HG02870 (cell line): ENCODE results near the gene C1orf52.

Source experiments
- ATAC-seq: cut with Tn5 transposase; IDR thresholded peaks from one replicate; pipeline ENCODE4 v1.9.1; 2021; ENCODE audit warnings: mild to moderate bottlenecking, moderate library complexity; ENCODE audit not compliant: unreplicated experiment

C1orf52 gene

DNA sequence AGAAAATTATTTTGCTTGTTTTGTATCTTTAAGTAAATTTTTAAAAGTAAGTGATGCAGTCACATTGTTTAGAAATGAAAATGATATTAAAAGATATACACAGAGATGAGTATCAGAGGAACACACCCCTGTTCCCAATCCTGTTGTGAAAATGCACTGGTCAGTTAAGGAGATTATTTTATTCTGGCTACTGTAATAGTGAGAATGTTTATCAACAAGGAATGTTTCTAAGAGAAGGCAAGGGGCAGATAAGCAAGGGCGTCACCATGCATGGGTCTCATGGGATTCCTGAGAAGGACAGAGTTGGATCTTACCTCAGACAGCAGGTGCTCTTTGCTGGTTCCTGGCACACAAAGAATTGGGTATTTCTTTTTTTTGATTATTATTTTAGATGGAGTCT, 21.8 kb downstream of the C1orf52 start:
- no peak for ATAC-seq

DNA sequence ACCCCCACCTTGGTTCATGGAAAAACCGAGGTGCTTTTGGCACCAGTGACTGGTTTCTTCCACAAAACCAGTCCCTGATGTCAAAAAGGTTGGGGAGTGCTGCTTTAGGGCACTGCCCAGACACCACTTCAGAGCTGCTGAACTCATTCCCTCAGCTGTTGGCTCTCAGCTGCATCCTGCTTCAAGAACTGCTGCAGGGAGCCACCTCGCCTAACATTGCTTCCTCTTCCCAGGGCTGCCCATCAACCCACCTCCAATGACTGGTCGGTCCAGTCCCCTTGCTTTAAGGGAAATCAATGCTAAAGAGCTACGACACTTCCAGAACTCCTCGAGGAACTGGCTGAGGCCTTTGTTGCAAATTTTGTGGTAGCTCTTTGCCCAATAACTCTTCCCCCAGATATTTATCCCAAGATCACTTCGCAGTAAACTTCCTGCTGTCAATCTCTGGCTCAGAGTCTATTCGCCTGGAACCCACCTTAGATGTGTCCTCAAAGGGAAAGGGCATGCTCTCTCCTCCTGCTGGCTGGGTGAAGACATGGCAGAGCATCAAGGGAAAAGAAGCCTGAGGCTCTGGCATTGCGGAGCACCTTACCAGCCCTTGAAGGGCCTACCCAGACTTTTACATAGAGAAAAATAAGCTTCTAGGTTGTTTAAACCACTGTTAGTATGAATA, 29.0 kb downstream of the C1orf52 start:
- no peak for ATAC-seq

DNA sequence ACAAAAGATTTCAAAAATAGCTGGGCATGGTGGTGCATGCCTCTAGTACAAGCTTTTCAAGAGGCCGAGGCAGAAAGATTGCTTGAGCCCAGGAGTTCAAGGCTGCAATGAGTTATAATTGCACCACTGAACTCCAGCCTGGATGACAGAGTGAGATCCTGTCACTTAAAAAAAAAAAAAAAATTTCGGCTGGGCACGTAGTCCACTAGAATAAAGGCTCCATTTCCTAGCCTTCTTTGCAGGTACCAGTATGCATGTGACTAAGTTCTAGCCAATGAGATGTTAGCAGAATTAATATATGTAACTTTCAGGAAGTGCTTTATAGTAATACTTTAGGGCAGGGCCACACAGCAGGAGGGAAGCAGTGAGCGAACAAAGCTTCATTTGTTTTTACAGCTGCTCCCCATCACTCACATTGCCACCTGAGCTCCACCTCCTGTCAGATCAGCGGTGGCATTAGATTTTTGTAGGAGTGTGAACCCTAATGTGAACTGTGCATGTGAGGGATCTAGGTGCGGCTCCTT, 29.8 kb downstream of the C1orf52 start:
- no peak for ATAC-seq

DNA sequence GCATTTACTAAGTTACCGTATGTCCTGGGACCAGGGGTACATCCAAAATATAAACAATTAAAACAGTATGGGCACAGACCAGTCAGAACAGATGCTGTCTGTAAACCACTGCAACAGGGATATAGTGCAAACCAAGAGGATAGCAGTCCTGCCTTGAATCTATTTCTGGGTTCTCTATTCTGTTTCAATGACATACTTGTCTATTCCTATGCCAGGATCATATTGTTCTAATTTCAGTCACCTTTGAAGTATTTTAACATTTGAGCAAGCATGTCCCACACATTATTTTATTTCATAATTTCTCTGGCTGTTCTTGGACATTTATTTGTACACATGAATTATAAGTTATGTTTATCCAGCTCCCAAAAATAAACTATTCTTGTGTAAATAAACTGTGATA, 30.5 kb downstream of the C1orf52 start:
- no peak for ATAC-seq

DNA sequence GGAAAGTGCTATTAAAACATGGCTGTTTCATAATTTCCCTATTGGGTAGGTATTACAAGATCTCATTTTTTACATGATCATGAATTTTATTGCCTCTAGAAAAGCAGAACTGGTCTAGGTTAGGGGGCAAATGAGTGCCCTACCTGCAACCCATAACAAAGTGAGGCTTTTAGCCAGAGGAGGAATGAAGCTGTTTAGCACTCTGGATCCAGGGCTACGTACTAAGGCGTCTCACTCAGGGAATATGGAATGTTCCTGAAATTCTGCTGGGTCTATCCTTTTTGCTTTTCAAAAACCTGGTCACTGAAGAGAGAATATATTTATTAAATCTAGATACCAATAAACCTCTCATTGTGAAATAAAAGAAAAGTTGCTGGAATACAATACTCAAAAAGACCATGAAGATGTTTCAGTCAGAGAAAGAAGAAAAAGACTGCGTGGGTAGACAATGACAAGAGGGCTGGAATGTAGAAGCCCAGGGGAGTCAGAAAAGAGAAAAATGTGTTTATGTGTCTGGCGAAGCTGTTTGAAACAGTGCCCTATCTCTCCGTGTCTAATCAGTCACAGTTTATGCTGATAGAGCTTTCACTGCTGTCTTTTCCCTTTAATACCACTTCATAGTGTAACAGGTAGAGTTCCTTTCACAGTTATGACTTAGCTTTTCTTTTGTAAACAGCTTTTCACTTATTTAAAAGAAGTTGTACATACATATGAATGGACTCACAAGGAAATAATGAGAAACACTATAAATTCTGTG, 33.7 kb downstream of the C1orf52 start:
- no peak for ATAC-seq

GRCh38 chr1:85224734-85225623, 34.5 kb downstream of the C1orf52 start:
- ATAC-seq, result no peak

DNA sequence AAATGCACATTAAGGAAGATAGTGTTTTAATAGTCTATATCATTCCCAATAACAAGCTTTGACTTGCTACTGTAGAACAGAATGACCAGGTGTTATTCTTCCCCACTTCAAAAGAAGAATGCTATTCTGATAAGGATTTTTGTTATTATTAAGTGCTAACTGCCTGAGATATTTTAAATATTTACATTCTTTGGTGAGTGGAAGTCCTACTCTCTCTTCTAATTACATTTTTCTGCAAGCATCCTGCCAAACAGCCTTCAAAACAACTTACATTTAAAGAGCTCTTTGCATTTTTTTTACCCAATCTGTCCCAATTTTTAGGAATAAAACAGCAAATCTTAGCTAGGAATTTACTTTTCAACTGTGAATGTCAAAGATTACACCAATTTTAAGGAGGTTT, 35.2 kb downstream of the C1orf52 start:
- no peak for ATAC-seq

DNA sequence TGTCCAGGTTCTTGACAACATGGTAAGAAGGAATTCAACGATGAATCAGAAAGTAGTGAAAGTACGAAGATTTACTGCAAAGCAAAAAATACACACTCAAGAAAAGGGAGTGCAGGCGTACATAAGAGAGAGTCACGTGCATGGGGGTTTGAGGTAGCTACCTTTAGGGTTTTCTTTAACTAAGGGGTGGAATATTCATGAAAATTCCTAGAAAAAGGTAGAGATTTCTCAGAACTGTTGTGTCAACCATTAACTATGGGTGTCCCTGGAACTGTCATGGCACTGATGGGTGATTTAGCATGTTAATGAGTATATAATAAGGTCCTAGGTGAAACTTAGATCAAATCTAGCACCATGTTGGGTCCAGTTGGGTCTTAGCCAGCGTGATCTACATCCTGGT, 36.1 kb downstream of the C1orf52 start:
- no peak for ATAC-seq

- no peak for ATAC-seq
Observed at GRCh38 chr1:85220756-85221201, 38.7 kb downstream of the C1orf52 start.

- no peak for ATAC-seq
Observed at GRCh38 chr1:85219853-85220610, 39.4 kb downstream of the C1orf52 start.

DNA sequence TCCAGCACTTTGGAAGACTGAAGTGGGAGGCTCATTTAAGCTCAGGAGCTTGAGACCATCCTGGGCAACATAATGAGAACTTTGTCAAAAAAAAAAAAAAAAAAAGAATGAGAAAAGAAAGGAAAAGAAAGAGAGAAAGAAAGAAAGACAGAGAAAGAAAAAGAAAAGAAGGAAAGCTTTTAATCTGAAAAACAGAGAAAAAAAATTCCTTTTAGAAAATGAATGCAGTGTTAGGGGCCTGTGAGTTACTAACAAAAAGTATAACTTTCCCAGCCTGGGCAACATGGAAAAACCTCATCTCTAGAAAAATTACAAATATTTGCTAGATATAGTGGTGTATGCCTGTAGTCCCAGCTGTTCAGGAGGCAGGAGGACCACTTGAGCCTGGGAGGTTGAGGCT, 42.8 kb downstream of the C1orf52 start:
- no peak for ATAC-seq

DNA sequence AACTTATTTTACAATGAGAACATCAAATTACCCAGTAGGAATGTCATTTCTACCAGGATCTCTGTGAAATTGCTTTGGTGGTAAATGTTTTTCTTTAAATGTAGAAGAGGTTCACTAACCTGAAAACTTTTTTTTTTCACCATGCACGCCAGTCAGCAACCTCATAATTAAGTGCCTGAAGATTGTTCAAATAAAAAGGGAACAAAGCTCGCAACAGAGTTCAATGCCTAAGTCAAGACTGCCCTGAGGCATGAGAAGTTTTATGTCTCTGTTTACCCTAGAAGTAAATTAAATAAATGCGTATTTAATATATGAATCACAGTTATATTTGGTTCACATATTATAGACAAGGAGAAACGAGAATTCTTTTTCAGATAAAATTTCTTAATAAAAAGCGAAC, 44.8 kb downstream of the C1orf52 start:
- no peak for ATAC-seq

- no peak for ATAC-seq
Observed at GRCh38 chr1:85208488-85208887, 51.0 kb downstream of the C1orf52 start.

GRCh38 chr1:85203573-85204171, 55.8 kb downstream of the C1orf52 start:
- no peak for ATAC-seq

GRCh38 chr1:85202864-85203255, 56.6 kb downstream of the C1orf52 start:
- no peak for ATAC-seq

DNA sequence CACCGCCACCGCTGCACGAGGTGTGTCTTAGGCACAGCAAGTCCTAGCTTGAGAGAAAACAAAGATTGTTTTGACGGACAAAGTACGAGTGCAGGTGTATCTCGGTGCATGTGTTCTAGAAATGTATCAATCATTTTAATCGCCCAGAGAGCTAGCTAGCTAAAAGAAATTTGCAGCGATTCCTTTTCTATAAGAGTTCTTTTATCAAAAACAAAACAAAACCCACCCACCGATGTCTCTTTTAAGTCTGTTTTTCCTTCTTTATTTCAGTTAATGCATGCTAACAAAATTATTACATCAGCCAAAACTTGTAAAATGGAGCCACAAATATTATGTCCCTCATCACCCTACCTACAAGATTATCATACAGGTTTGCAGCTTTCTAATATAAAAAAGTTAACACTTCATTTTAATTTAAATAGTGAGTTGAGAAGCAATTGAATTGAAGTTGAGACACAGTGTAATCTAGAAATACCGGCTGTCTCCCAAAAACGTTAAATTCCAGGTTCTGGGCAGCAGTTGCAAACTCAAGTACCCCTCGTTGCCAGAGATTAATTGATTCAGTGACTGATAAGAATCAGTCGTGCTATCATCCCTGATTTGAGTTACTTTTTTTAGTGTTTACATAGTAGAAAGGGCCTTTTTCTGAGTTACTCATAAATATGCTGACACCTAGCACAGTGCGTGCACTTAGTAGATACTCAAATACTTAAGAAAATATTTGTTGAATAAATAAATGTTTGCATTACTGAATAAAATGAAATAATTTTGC, 57.2 kb downstream of the C1orf52 start:
- ATAC-seq, result peak; percentile 4

- ATAC-seq, result peak; percentile 34
Observed at GRCh38 chr1:85201340-85202091, 57.9 kb downstream of the C1orf52 start.

DNA sequence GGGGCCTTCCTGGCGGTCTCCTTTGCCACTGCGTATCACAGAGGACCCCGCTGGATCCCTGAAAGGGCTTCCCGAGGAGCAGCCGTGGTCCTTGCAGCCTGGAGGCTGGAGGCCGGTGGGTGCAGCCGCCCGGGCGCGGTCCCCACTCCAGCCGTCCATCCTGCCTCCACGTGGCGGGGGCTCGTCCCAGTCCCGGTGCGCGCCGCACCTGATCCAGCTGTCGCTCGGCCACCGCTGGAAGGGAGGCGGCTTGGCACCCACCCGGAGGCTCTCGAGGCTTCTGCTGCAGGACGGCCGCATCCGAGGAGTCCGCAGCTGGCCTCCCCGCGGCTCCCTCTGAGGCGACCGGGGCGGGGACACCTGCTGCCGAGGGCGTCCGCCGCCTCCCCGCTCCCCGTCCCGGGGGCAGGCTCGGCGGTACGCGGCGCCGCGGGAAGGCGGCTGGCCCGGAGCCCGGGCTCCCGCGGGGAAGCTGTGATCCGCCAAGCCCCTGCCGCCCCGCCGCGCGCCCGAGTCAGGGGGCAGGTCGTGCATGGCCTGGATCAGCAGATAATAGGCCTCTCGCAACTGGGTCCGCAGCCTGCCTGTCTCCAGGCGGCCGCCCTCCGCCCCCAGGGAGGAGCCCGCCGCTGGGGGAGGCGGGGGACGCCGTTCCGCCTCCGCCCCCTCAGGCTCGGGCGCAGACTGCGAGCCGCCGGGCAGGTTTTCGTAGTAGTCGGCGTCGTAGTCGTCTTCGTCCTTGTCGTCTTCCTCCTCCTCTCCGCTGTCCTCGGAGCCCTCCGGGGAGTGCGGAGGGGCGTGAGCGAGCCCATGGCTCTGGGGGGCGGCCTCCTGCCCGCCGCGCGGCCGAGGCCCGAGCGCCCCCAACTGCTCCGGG, 58.8 kb downstream of the C1orf52 start, which contains the start of gene SYDE2:
SYDE2 (minus strand) TSS at position 554 of the 877 bp plus-strand sequence; CDS start at position 534, 20 bp downstream.
- ATAC-seq, result peak; percentile 82
